ENCODE results near the gene TRIP12.
"Not testable (repeated sequence)": the region's sequence is repeated elsewhere in the genome, so short reads cannot be mapped to it uniquely, and the experiment has no call there.

The TRIP12 gene

DNA sequence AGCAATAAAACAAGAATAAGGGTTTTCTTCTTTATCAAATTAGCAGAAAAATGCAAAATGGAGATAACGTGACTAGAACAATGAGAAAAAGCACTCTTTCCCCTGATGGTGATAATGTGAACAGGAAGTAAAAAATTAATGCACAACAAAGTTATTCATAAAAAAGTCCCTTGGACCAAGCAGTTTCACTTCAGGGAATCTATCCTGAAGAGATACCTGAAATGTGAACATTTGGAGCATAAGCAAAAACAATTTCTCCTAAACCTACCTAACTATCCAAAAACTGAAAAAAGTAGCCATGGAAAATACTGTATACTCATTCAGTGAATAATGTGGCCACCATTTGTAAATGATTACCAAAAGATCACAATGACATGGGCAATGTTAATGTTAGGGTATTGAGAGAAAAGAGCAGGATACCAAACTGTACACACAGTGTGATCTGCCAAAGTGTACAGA, 48.7 kb downstream of the TRIP12 start:
- no peak for DNase-seq

DNA sequence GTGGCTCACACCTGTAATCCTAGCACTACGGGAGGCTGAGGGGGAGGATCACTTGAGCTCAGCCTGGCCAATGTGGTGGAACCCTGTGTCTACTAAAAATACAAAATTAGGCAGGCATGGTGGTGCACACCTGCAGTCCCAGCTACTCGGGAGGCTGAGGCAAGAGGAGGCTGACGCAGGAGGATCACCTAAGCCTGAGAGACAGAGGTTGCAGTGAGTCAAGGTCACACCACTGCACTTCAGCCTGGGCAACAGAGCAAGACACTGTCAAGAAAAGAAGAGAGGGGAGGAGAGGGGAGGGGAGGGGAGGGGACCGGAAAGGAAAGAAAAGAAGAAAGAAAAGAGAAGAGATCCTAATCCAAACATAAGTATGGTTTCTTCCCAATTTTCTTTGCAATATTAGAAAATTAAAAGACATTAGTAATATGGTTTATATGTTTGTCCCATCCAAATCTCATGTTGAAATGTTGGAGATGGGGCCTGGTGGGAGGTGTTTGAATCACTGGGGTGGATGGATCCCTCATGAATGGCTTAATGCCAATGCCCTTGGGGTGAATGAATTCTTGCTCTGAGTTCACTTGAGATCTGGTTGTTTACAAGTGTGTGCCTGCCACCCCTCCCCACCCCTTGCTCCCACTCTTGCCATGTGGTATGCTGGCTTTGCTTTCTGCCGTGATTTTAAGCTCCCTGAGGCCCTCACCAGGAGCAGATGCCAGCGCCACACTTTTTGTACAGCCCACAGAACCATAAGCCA, 50.7 kb downstream of the TRIP12 start:
- DNase-seq: no peak

DNA sequence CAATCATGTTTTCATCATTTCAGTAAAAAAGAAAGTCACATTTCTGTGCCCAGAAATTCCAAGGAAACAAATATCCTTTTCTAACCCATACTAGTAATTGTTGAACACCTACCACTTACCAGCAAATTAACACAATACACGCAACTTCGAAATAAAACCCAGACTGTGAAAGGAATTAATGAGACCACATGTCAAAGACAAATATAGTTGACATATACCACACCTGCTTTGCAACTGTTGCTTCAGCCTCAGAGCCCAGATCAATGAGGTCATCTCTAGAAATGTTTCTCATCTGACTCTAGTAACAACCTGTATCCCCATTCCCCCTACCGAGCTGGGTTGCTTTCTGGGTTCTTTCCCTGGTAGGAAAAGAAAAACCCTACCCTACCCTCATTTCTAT, 52.6 kb downstream of the TRIP12 start:
- no peak for DNase-seq

DNA sequence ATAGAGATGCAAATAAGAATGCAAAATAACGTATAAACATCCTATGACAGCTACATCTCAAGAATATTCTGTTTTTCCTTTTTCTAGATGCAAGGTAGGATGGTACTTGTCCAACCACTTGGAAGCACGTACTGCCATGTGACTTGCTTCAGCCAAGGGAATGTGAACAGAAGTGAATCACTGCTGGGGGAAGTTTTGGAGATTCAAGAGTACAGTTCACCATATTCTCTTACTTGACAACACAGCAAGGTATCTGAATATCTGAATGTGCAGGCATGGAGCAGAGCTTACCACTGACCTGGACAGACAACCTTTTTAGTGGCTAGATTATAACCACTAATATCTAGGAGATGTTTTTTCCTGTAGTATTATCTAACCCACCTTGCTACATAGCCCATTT, 53.0 kb downstream of the TRIP12 start:
- DNase-seq: no peak

DNA sequence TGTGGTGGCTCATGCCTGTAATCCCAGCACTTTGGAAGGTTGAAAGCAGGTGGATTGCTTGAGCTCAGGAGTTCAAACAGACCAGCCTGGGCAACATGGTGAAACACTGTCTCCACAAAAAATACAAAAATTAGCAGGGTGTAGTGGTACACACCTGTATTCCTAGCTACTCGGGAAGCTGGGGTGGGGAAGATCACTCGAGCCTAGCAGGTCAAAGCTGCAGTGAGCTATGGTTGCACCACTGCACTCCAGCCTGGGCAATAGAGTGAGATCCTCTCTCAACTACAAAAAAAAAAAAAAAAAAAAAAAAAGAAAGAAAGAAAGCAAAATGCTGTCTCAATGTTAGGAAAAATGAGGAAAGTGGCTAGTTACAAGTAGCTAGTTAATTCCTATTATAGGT, 56.8 kb downstream of the TRIP12 start:
- no peak for DNase-seq

DNA sequence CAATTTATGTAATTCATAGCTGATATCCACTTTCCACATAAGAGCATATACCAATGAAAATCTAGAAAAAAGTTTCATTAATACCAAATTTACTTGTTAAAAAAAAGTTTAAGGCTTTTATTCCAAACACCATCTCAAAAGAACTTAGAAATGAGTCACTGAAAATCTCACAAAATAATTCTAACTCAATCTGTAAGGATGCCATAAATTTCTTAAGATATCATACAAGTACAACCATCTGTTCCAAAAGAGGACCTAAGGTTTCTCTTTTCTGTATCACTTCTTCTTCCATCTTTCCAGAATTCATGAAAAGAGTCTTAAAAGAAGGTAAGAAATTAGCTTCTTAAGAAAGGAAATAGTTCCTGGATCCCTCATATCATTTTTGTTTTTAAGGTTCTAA, 60.4 kb downstream of the TRIP12 start:
- no peak for DNase-seq

DNA sequence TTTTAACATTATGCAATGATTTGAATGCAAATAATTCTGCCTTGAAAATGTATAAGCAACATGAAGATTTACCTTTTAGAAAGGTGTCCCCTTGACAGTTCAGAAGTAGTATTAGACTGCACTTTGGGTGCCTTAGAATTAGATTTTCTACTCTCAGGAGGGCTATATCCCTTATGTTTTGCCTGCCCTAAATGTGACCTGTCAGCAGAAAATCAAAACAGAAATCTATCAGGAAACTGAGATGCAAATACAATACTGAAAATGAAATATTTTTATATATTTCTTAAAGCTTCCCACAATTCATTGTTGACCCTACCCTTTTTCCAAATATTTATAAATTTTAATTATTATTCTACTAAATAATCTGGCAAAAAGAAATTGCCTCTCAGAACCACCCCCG, 61.5 kb downstream of the TRIP12 start:
- no peak for DNase-seq

DNA sequence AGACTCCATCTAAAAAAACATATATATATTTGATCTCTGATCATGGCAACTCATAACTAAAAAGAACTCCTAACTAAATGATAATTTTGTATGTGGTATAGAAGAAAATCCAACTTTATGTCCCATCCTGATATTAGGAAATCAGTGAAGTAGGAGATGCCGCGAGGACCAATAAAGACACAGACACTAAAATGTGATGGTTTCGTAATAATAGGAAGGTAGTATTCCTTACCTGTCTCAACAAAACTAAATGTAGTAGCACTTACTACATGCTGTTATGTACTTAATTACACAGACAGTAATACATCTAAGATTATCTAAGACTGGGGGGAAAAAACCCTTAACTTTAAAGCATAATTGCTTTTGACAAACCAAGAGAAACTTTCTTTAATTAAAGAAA, 63.5 kb downstream of the TRIP12 start:
- no peak for DNase-seq

DNA sequence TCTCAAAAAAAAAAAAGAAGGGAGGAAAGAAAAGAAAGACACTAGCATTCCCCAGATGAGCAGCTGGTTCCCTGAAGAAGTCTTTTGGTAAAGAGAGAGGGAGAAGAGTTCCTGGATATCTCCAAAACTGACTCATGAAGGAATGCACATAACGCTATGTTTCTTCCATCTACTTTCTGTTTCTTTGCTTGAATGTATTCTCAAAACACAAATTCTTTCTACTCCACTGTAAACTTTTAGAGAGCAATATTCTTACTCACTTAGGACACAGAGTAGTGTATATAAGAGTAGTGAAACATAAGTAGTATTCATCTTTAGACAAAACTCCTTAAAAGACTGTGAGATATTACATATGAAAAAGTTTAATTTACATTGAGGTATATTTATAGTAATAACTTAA, 64.2 kb downstream of the TRIP12 start:
- DNase-seq: no peak

DNA sequence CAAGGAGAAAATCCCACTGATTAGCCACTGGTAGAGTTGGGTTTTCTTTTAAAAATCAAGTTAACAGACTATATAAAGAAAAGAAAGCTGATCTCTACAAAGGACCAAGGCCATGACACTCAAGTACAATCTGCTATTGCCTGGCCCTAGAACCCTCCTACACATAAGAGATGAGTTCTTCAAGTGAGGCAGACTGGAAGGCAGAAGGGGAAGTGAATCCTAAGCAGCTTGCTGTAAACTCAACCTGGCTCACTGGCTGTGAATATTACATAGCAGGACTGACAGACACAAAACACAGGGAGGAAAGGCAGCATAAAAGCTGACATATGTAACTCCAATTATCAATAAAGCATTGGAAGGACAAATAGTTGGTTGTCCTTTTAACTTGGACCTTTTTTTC, 65.4 kb downstream of the TRIP12 start:
- no peak for DNase-seq

DNA sequence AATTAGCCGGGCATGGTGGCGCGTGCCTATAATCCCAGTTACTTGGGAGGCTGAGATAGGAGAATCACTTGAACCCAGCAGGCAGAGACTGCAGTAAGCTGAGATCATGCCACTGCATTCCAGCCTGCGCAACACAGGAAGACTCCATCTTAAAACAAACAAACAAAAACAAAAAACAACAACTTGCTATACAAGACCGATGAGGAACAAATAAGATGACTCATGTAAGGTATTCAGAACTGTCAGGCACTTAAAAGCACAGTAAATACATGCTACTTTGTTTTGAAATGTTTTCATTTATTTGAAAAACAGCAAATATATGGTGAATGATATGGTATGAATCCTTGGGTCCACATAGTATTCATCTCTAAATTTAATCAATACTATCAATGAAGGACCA, 66.7 kb downstream of the TRIP12 start:
- no peak for DNase-seq

DNA sequence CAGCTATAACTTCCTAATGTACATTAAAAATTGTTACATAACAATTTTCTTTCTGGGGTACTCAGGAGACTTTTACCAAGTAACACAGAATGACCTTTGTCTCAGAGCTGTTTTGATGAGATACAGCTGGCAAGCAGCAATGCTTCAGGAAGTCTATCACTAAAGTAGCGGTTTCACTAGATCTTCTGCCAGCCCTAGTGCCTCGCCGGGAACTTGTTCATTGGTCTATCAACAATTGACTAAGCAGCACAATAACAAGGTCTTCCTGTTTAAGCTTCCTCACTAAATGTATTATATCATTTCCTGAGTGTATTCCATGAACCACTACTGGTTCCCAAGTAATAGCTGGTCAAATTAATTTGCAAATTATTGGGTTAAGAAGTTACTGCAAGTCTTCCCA, 69.2 kb downstream of the TRIP12 start:
- no peak for DNase-seq

DNA sequence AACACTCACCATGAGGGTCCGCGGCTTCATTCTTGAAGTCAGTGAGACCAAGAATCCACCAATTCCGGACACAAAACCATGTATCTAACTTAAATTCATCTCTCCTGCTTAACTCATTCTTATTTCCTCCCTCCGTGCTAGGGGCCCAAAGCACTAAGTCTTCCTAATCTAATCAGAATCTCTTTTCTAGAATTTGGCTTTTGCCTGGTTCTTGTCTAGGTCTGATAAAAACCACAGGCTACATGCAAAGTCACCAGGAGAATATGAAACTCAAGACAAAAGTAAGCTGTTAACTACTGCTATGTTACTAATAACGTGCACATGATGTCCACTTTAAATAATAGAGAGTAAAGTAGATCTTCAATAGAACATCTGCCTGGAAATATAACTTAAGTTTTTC, 69.9 kb downstream of the TRIP12 start:
- DNase-seq: no peak

DNA sequence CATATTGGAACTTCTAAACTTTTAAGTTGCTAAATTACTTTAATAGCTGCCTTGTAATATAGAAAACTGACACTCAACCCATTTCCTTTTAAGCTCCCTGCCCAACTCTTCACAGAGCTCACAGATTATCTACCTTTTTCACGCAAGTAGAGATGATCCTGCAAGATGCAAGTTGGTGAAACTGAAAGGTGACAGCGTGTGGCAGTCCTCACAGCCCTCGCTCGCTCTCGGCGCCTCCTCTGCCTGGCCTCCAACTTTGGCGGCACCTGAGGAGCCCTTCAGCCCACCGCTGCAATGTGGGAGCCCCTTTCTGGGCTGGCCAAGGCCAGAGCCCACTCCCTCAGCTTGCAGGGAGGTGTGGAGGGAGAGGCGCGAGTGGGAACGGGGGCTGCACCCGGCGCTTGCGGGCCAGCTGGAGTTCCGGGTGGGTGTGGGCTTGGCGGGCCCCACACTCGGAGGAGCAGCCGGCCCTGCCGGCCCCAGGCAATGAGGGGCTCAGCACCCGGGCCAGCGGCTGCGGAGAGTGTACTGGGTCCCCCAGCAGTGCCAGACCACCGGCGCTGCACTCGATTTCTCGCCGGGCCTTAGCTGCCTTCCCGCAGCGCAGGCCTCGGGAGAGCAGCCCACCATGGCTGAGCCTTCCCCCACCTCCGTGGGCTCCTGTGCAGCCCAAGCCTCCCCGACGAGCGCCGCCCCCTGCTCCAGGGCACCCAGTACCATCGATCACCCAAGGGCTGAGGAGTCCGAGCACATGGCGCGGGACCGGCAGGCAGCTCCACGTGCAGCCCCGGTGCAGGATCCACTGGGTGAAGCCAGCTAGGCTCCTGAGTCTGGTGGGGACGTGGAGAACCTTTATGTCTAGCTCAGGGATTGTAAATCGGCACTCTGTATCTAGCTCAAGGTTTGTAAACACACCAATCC, 71.2 kb downstream of the TRIP12 start:
- not testable (repeated sequence) for DNase-seq

DNA sequence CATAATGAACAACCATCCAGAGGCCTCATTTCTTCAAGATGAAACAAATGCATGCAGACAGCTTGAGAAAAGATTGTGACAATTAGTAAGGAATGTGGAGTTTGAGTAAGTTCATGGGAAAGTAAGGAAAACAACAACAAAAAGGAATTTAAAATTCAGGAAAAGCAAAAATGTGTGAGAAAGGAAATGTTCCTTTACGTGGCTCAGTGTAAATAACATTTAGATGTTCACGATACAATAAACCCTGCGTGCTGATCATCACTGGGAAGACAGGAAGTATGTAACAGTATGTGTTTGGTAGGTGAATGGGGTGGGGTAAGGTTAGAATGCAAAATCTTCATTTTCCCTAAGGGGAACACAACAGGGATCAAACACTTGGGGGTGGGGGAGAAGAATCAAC, 72.7 kb downstream of the TRIP12 start:
- DNase-seq: no peak

DNA sequence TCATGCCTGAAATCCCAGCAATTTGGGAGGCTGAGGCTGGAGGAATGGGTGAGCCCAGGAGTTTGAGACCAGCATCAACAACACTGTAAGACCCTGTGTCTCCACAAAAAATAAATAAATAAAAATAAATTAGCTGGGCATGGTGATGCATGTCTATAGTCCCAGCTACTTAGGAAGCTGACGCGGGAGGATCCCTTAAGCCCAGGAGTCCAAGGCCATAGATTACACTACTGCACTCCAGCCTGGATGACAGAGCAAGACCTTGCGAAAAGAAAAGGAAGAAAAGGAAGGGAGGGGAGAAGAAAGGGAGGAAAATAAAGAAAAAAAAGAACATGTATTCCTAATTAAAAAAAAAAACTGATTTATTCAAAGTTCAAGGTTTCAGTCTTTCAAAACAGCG, 78.2 kb downstream of the TRIP12 start:
- no peak for DNase-seq

DNA sequence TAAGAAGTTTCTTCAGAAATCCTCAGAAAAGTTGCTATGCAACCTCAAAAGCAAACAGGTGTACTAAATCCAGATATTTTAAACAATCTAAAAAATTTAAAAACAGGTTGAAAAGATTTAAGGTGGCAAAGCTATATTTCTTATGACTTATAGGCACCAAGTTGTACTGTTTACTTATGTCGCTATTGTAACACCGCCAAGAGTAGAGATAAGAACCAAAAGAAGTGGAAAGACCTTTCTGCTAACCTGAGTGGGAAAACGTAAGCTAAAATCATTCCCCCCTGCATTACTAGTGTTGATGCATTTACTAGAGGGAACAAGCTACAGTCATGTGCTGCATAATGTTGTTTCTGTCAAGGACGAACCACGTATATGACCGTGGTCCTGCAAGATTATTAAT, 83.1 kb downstream of the TRIP12 start:
- no peak for DNase-seq

DNA sequence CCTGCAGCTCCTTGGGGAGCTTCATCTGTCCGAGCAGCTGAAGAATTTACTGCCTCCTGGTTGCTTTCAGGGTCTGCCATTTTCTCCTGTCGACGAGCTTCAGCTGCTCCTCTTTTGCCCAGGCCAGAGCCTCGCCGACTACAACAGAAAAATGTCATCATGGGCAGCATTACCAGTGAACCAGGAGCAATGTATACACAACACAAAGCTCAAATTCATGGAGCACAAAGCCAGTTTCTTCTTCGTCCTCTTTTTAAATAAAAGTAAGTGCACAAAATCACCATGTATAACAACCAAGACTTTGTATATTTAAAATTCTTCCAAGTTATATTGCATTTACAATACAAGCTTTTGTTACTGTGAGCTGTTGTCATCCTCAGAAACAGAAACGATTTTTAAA, 85.0 kb downstream of the TRIP12 start:
- DNase-seq: no peak

DNA sequence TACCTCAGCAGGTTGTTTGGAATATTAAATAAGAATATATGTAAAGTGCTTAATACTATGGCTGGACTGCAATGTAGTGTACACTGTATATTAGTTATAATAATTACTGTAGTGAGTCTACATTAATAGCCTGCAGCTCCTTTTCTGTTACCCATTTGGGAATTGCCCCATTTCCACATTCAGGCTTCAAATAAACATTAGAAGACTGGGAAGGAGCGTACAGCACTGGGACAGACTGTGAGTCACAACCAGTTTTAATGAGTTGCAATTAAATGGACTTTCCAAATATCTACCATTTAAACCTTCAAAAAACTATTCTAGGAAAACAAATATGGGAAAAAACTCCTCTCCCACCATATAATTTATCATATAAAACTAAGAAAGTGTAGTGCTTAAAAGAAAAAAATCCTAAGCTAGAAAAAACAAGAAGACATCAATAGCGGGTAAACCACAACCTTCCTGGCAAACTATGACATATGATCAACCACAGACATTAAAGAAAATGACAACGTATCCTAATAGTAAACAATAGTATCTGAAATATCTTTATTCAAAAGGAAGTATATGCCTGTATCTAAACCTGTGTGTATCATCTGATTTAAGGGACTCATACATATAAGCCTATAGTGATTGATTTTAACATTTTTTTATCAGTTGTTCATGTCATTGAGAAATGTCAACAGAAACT, 86.1 kb downstream of the TRIP12 start:
- no peak for DNase-seq

DNA sequence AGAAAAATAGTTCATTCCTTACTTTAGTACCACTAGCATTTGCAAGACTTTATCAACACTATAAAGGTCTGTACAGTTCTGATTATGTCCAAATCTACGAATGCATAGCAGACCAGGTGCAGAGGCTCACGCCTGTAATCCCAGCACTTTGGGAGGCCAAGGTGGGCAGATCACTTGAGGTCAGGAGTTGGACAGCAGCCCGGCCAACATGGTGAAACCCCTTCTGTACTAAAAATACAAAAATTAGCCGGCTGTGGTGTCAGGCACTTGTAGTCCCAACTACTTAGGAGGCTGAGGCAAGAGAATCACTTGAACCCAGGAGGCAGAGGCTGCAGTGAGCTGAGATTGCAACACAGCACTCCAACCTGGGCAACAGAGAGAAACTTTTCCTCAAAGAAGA, 87.4 kb downstream of the TRIP12 start:
- DNase-seq: not testable (repeated sequence)

DNA sequence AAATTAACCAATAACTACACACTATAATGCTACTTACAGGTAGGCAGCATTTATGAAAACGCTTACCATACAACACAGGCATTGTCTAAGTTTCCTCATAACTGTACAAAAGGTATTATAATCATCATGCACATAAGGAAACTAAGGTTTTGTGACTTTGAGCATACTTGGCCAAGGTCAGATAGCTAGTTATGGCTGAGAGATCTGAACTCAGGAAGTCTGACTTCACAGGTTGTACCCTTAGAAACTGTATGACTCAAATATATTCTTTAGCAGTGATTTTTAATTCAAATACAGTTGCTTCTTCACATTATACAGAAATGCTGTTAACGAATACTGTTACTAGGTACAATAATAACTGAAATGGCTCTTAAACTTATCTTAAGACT, 89.3 kb downstream of the TRIP12 start:
- DNase-seq: no peak

DNA sequence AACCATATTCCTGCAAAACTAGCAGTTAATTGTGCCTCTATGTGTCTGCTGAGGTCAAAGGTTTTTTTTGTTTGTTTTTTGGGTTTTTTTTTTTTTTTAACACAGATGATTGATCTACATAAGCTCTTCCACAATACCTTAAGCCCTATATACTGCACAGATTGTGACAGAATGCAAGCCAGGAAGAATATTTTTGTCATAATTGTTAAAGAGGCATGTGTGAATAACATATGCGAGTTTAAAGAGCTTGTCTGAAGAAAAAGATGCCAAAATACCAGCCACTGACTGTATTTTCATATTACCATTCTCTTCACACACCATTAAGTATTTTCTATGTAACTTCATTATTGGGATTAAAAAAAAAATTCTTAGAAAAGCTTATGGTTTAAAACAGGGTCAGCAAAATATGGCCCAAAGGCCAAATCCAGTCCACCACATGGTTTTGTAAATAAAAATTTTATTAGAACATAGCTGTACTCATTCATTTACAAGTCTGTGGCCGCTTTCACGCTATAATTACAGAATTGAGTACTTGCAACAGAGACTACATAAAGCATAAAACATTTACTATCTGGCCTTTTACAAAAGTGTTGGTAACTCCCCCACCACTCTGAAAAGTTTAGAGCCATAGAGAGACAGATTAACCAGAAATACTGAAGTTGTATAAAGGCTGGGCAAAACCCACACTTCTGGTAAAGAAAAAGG, 89.9 kb downstream of the TRIP12 start:
- no peak for DNase-seq

DNA sequence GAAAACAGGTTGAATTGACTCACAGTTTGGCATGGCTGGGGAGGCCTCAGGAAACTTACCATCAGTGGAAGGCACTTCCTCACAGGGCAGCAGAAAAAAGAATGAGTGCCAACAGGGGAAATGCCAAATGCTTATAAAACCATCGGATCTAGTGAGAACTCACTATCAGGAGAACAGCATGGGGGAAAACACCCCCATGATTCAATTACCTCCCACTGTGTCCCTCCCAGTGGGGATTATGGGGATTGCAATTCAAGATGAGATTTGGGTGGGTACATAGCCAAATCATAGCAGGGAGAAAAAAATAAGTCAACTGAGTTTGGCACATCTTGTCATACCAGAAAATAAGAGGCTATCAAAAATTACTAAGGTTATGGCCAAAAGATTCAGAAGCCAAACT, 96.3 kb downstream of the TRIP12 start:
- no peak for DNase-seq
